Measurements from ENCODE around the gene IL1RAPL2.
"Not testable (repeated sequence)": the region's sequence is repeated elsewhere in the genome, so short reads cannot be mapped to it uniquely, and the experiment has no call there.

- not testable (repeated sequence) for TF ChIP-seq CTCF (IDR thresholded peaks at IDR 0.05); POLR2A (IDR thresholded peaks at IDR 0.05; ENCODE audit: low read depth); POLR2AphosphoS5 (IDR thresholded peaks at IDR 0.05); EP300 (IDR thresholded peaks at IDR 0.05)
These were observed 343.7 kb downstream of the IL1RAPL2 start for GRCh38 chrX:104909694-104910093.

Data from esophagus muscularis mucosa (tissue), 4 donors.